Measurements from ENCODE around the gene ILK. TPM values are rescaled to one million over a fixed set of nuclear protein-coding genes. Genes with fewer than 3 reads are reported as not detected.

ILK gene
- total and polyA plus RNA-seq, 11 donors, result 177 to 288 (median 222) TPM

DNA sequence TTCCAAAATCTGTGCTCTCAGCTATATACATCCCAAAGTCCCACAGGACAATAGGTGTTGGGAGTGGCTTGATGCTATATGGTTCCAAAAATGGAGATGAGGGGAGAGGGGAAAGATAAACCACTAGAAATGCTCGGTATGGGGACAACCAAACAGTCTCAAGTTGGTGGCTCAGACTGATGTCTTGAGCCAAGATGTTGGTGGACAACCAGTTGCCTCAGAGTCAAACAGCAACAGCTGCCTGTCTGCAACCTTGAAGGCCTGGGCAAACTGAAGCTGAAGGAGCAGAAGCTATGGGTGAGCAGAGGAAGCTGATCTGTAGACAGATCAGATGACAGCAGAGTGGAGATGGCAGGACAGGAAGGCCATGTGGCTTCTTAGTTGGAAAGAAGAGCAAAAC is 4.1 kb upstream of the ILK start:
- Histone ChIP-seq H3K36me3 (peaks cover 0 to 68% (median 44%) of the 10 kb centered on the region in 9 donors), H3K4me3 (no peak overlapping the region), H3K9me3 (no peaks in the 10 kb centered on the region), H3K4me1 (peaks cover 8 to 80% (median 55%) of the 10 kb centered on the region in 12 donors), H3K27ac (peak overlapping the region in 1 of 12 donors; percentile 83), H3K27me3 (no peaks in the 10 kb centered on the region)
- 70 to 83% (median 77%) methylated on average over 1 of the region's 1 CpG for WGBS, 4 donors
- intact Hi-C loops (cut with DNase I), result loop anchor here in 1 of 10 donors (10.0 kb wide), 1 partner anchor 65 kb away; no protein-coding TSS in a partner anchor
- ATAC-seq (no peak), DNase-seq (no peak)
- TF ChIP-seq, protein P1, sequence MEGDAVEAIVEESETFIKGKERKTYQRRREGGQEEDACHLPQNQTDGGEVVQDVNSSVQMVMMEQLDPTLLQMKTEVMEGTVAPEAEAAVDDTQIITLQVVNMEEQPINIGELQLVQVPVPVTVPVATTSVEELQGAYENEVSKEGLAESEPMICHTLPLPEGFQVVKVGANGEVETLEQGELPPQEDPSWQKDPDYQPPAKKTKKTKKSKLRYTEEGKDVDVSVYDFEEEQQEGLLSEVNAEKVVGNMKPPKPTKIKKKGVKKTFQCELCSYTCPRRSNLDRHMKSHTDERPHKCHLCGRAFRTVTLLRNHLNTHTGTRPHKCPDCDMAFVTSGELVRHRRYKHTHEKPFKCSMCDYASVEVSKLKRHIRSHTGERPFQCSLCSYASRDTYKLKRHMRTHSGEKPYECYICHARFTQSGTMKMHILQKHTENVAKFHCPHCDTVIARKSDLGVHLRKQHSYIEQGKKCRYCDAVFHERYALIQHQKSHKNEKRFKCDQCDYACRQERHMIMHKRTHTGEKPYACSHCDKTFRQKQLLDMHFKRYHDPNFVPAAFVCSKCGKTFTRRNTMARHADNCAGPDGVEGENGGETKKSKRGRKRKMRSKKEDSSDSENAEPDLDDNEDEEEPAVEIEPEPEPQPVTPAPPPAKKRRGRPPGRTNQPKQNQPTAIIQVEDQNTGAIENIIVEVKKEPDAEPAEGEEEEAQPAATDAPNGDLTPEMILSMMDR (IDR thresholded peaks at IDR 0.05), result no peak
- no peak for TF ChIP-seq POLR2A (IDR thresholded peaks at IDR 0.05)

- no peak for DNase-seq
- WGBS, 4 donors, result 85 to 100% (median 88%) methylated on average over 1 to 2 of the region's 2 CpGs
- peak overlapping the region in 1 of 12 donors; percentile 83 for H3K27ac ChIP-seq
- no peaks in the 10 kb centered on the region for H3K27me3 ChIP-seq
- TF ChIP-seq POLR2A (IDR thresholded peaks at IDR 0.05), result no peak
- TF ChIP-seq, protein P1 (IDR thresholded peaks at IDR 0.05), result no peak
- no peaks in the 10 kb centered on the region for H3K9me3 ChIP-seq
- peaks cover 8 to 80% (median 52%) of the 10 kb centered on the region in 12 donors for H3K4me1 ChIP-seq
- no peak overlapping the region for H3K4me3 ChIP-seq
- no peak for ATAC-seq
- peaks cover 0 to 63% (median 42%) of the 10 kb centered on the region in 9 donors for H3K36me3 ChIP-seq
- intact Hi-C loops (cut with DNase I), result loop anchor here in 6 of 10 donors (5.0 to 10.0 kb wide), 5 partner anchors 43 to 208 kb away; partner anchors contain the start of genes MRPL17 (in 2 of the 6) and SMPD1 (in 1 of the 6)
Measured at GRCh38 chr11:6599881-6600390, 3.6 kb upstream of the ILK start.

- no peak overlapping the region for H3K27ac ChIP-seq
- TF ChIP-seq, protein P1 (IDR thresholded peaks at IDR 0.05), result no peak
- no peak for TF ChIP-seq POLR2A (IDR thresholded peaks at IDR 0.05)
- peaks cover 11 to 80% (median 52%) of the 10 kb centered on the region in 12 donors for H3K4me1 ChIP-seq
- peaks cover 0 to 57% (median 46%) of the 10 kb centered on the region in 9 donors for H3K36me3 ChIP-seq
- H3K27me3 ChIP-seq, result no peaks in the 10 kb centered on the region
- no peaks in the 10 kb centered on the region for H3K9me3 ChIP-seq
- DNase-seq, result peak in 1 of 5 donors; percentile 5
- no peak overlapping the region for H3K4me3 ChIP-seq
- ATAC-seq, result no peak
- intact Hi-C loops (cut with DNase I), result loop anchor here in 5 of 10 donors (1.0 to 5.0 kb wide), 5 partner anchors 30 to 209 kb away; partner anchors contain the start of genes MRPL17 (in 2 of the 5) and SMPD1 (in 1 of the 5)
- WGBS, 4 donors, result 96 to 99% (median 97%) methylated on average over 7 to 13 of the region's 13 CpGs
Measured at GRCh38 chr11:6601041-6601461, 2.5 kb upstream of the ILK start.

GRCh38 chr11:6602096-6602940 is 1.3 kb upstream of the ILK start:
- ATAC-seq, result no peak
- no peak for DNase-seq
- peaks cover 13 to 80% (median 54%) of the 10 kb centered on the region in 12 donors for H3K4me1 ChIP-seq
- intact Hi-C loops (cut with DNase I), result loop anchor here in 5 of 10 donors (5.0 kb wide), 4 partner anchors 45 to 210 kb away; partner anchors contain the start of genes MRPL17 (in 2 of the 5) and SMPD1 (in 1 of the 5)
- no peaks in the 10 kb centered on the region for H3K9me3 ChIP-seq
- no peak for TF ChIP-seq POLR2A (IDR thresholded peaks at IDR 0.05)
- TF ChIP-seq, protein P1 (IDR thresholded peaks at IDR 0.05), result no peak
- no peaks in the 10 kb centered on the region for H3K27me3 ChIP-seq
- WGBS, 4 donors, result 55 to 62% (median 58%) methylated on average over 7 of the region's 7 CpGs
- peaks cover 0 to 52% (median 41%) of the 10 kb centered on the region in 9 donors for H3K36me3 ChIP-seq
- H3K27ac ChIP-seq, result peak overlapping the region in 11 of 12 donors; percentile 83 to 99 (median 98)
- H3K4me3 ChIP-seq, result peak overlapping the region; percentile 52 to 97 (median 92)

Data from heart left ventricle (tissue), 16 donors.